Epidermal melanocyte (primary cell): Measurements from ENCODE around the gene ESPL1.
"Not testable (repeated sequence)": the region's sequence is repeated elsewhere in the genome, so short reads cannot be mapped to it uniquely, and the experiment has no call there.

Experiments used
- DNase-seq: peaks from one replicate; pipeline ENCODE4 v3.0.0; 2011; ENCODE audit warnings: low spot score; ENCODE audit not compliant: insufficient read length

The ESPL1 gene

GRCh38 chr12:53298164-53298563 lies 30.1 kb downstream of the ESPL1 start:
- DNase-seq: no peak

GRCh38 chr12:53299101-53299453 lies 31.0 kb downstream of the ESPL1 start:
- no peak for DNase-seq

- peak; percentile 87 for DNase-seq
These were observed 31.5 kb downstream of the ESPL1 start, which contains the start of gene MYG1 for GRCh38 chr12:53299454-53300180. Gene MYG1, plus strand, starts transcription at chr12:53299695. Its CDS starts 43 bp downstream, at chr12:53299738.

- DNase-seq: no peak
These were observed 32.1 kb downstream of the ESPL1 start for GRCh38 chr12:53300187-53300586.

GRCh38 chr12:53302903-53303302 lies 34.8 kb downstream of the ESPL1 start:
- DNase-seq: no peak

- DNase-seq: no peak
These were observed 38.7 kb downstream of the ESPL1 start for GRCh38 chr12:53306826-53307225.

- no peak for DNase-seq
These were observed 40.2 kb downstream of the ESPL1 start for GRCh38 chr12:53308276-53308675.

GRCh38 chr12:53313996-53314395 lies 45.9 kb downstream of the ESPL1 start:
- DNase-seq: no peak

GRCh38 chr12:53320352-53321195 lies 52.5 kb downstream of the ESPL1 start:
- DNase-seq: no peak

GRCh38 chr12:53324113-53324778 lies 56.1 kb downstream of the ESPL1 start:
- no peak for DNase-seq

GRCh38 chr12:53324779-53325510 lies 56.8 kb downstream of the ESPL1 start:
- peak; percentile 95 for DNase-seq

GRCh38 chr12:53325511-53326061 lies 57.5 kb downstream of the ESPL1 start:
- DNase-seq: peak; percentile 74

- DNase-seq: no peak
These were observed 58.5 kb downstream of the ESPL1 start for GRCh38 chr12:53326460-53327185.

GRCh38 chr12:53327435-53328042 lies 59.4 kb downstream of the ESPL1 start:
- no peak for DNase-seq

GRCh38 chr12:53328043-53328435 lies 59.9 kb downstream of the ESPL1 start:
- no peak for DNase-seq

- no peak for DNase-seq
These were observed 62.6 kb downstream of the ESPL1 start for GRCh38 chr12:53330671-53331070.

GRCh38 chr12:53332339-53332738 lies 64.2 kb downstream of the ESPL1 start:
- DNase-seq: not testable (repeated sequence)

GRCh38 chr12:53332744-53333143 lies 64.6 kb downstream of the ESPL1 start:
- no peak for DNase-seq

GRCh38 chr12:53333289-53333688 lies 65.2 kb downstream of the ESPL1 start:
- DNase-seq: no peak

GRCh38 chr12:53333845-53334244 lies 65.7 kb downstream of the ESPL1 start:
- DNase-seq: no peak
